Limb (tissue), 2 donors: ENCODE results near the gene CLCN3.
A peak's percentile ranks its signal among the peaks of the same experiment; 100 is the strongest.
"Not testable (repeated sequence)": the region's sequence is repeated elsewhere in the genome, so short reads cannot be mapped to it uniquely, and the experiment has no call there.

Experiments used
- DNase-seq, 2 donors: peaks; one replicate each; pipeline ENCODE4 v3.0.0-alpha.2; 2016; ENCODE audit errors: extremely low spot score in 2 of 2

Gene CLCN3

GRCh38 chr4:169619958-169620879, at the start of gene CLCN3:
Gene CLCN3 (plus strand): TSS chr4:169620578. CDS start chr4:169635929, 15,351 bp downstream.
- peak; percentile 95 to 97 for DNase-seq

GRCh38 chr4:169571012-169571411, 49.4 kb upstream of the CLCN3 start:
- DNase-seq: not testable (repeated sequence)

- no peak for DNase-seq
These were observed 48.9 kb upstream of the CLCN3 start for GRCh38 chr4:169571435-169571834.

GRCh38 chr4:169573889-169574288, 46.5 kb upstream of the CLCN3 start:
- no peak for DNase-seq

GRCh38 chr4:169582203-169582602, 38.2 kb upstream of the CLCN3 start:
- no peak for DNase-seq

GRCh38 chr4:169582706-169583105, 37.7 kb upstream of the CLCN3 start:
- DNase-seq: no peak

- DNase-seq: no peak
These were observed 36.8 kb upstream of the CLCN3 start for GRCh38 chr4:169583563-169583962.

- no peak for DNase-seq
These were observed 27.3 kb upstream of the CLCN3 start for GRCh38 chr4:169593050-169593560.

- no peak for DNase-seq
These were observed 25.7 kb upstream of the CLCN3 start for GRCh38 chr4:169594560-169595195.

- no peak for DNase-seq
These were observed 19.2 kb upstream of the CLCN3 start for GRCh38 chr4:169601016-169601771.

GRCh38 chr4:169603312-169603711, 17.1 kb upstream of the CLCN3 start:
- no peak for DNase-seq

GRCh38 chr4:169604131-169604900, 16.1 kb upstream of the CLCN3 start:
- no peak for DNase-seq

GRCh38 chr4:169604903-169605331, 15.5 kb upstream of the CLCN3 start:
- DNase-seq: no peak

- DNase-seq: no peak
These were observed 9.2 kb upstream of the CLCN3 start for GRCh38 chr4:169611157-169611556.

- peak; percentile 93 to 94 for DNase-seq
These were observed 8.1 kb upstream of the CLCN3 start, which contains the start of gene NEK1 for GRCh38 chr4:169611991-169612870. Gene NEK1 (minus strand): TSS chr4:169612583. CDS start chr4:169602630, 9,953 bp downstream.

- peak; percentile 81 for DNase-seq
These were observed 7.2 kb upstream of the CLCN3 start for GRCh38 chr4:169612871-169613859.

GRCh38 chr4:169615467-169616106, 4.8 kb upstream of the CLCN3 start:
- no peak for DNase-seq

- no peak for DNase-seq
These were observed 3.5 kb upstream of the CLCN3 start for GRCh38 chr4:169616846-169617245.
